Fibroblast of villous mesenchyme (primary cell): ENCODE measurements around the gene NCAPH2. TPM values are rescaled to one million over a fixed set of nuclear protein-coding genes. Genes with fewer than 3 reads are reported as not detected.

Experiments used
- DNase-seq: peaks from one replicate; pipeline ENCODE4 v3.0.0-alpha.2; 2010; ENCODE audit warnings: low read depth
- H3K4me3 ChIP-seq: 2 replicates; pipeline ENCODE4 v1.5.1; 2011; ENCODE audit warnings: low read depth, mild to moderate bottlenecking, low read length
- total RNA-seq: library from RNA; depleted of rRNA; stranded (reverse); fragments of >200 nt; gene quantifications from 2 replicates; pipeline ENCODE4 v1.2.3, GENCODE V29; 2012
- TF ChIP-seq, protein P1 (sequence below): IDR thresholded peaks from 2 replicates; pipeline ENCODE4 v1.5.1; 2012; ENCODE audit warnings: low read depth, mild to moderate bottlenecking, low read length; ENCODE audit not compliant: insufficient read depth

The NCAPH2 gene
- total RNA-seq, 1 donor, result 27.2 TPM

GRCh38 chr22:50548921-50549790 is 41.1 kb downstream of the NCAPH2 start:
- no peak overlapping the region for H3K4me3 ChIP-seq
- DNase-seq, result no peak
- TF ChIP-seq, protein P1, sequence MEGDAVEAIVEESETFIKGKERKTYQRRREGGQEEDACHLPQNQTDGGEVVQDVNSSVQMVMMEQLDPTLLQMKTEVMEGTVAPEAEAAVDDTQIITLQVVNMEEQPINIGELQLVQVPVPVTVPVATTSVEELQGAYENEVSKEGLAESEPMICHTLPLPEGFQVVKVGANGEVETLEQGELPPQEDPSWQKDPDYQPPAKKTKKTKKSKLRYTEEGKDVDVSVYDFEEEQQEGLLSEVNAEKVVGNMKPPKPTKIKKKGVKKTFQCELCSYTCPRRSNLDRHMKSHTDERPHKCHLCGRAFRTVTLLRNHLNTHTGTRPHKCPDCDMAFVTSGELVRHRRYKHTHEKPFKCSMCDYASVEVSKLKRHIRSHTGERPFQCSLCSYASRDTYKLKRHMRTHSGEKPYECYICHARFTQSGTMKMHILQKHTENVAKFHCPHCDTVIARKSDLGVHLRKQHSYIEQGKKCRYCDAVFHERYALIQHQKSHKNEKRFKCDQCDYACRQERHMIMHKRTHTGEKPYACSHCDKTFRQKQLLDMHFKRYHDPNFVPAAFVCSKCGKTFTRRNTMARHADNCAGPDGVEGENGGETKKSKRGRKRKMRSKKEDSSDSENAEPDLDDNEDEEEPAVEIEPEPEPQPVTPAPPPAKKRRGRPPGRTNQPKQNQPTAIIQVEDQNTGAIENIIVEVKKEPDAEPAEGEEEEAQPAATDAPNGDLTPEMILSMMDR, result no peak

GRCh38 chr22:50550395-50550794 is 42.4 kb downstream of the NCAPH2 start:
- DNase-seq, result no peak
- no peak overlapping the region for H3K4me3 ChIP-seq
- TF ChIP-seq, protein P1, result no peak

DNA sequence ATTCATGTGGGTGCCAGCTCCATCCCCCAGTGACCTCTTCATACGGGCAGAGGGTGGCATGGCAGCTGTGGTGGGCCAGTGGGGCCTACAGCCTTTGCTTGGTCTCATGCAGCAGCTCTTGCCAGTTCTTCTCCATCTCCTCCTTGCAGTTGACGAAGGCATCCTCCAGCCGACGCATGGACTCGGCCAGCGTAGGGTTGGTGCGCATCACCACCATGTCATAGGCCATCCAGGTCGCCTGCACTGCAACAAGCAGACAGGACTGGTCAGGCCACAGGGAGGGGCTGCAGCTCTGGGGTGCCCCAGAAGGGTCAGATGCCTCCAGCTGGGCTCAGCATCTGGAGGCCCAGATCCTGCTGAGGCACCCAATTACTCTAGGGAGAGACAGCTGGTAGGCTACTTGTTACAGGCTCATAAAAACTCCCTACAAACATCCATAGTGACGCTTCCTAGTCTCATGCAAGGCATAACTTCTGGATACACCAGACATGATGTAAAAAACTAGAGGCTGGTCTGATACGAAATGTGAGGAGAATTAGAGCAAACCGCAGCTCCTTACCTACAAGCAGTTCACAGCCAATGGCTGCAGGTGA is 43.2 kb downstream of the NCAPH2 start:
- TF ChIP-seq, protein P1, result no peak
- DNase-seq, result peak; percentile 38
- no peak overlapping the region for H3K4me3 ChIP-seq

DNA sequence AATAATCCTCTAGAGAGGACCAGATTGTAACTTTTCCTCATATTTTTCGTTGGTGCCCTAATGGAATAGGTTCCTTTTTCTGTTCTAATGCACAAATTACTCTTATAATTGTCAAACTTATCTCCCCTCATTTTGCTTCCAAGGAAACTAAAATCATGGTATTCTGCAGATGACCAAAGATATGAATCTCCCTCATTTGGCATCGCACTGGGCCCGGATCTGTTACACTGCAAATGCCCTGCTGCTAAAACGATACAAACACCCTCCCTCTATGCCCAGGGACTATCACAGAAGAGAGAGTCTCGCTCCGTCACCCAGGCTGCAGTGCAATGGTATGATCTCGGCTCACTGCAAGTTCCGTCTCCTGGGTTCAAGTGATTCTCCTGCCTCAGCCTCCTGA is 45.3 kb downstream of the NCAPH2 start:
- TF ChIP-seq, protein P1, result no peak
- DNase-seq, result no peak
- H3K4me3 ChIP-seq, result no peak overlapping the region

- no peak overlapping the region for H3K4me3 ChIP-seq
- TF ChIP-seq, protein P1, result no peak
- DNase-seq, result no peak
Measured at GRCh38 chr22:50556703-50557102, 48.7 kb downstream of the NCAPH2 start.

- no peak for DNase-seq
- H3K4me3 ChIP-seq, result no peak overlapping the region
- TF ChIP-seq, protein P1, result no peak
Measured at GRCh38 chr22:50560034-50560433, 52.0 kb downstream of the NCAPH2 start.
